ENCODE results near the gene FOXO6. TPM values are rescaled to one million over a fixed set of nuclear protein-coding genes. Genes with fewer than 3 reads are reported as not detected.

FOXO6 gene
- polyA plus RNA-seq, 1 donor (not counting 4 experiments of a cell fraction or from before 2014, with no cell fraction given): not detected

- no peak overlapping the region for H3K4me2 ChIP-seq (ENCODE audit: control insufficient read depth, extremely low read depth, insufficient read depth, low read depth, low read length)
- H3K79me2 ChIP-seq (ENCODE audit: control insufficient read depth, insufficient read depth, low read length): no peaks in the 10 kb centered on the region
- H3K4me3 ChIP-seq (ENCODE audit: control insufficient read depth in 2 of 3, extremely low read depth in 1 of 3, insufficient read depth in 2 of 3, low read depth in 1 of 3, low read length in 3 of 3): no peak overlapping the region
- no peak overlapping the region for H3K9ac ChIP-seq (ENCODE audit: control insufficient read depth, extremely low read depth, insufficient read depth, low read length)
- no peaks in the 10 kb centered on the region for H4K20me1 ChIP-seq (ENCODE audit: control insufficient read depth, extremely low read depth, insufficient read depth, low read length)
- DNase-seq (ENCODE audit: low read depth, low spot score): no peak
- H3K36me3 ChIP-seq (ENCODE audit: control insufficient read depth in 2 of 2, extremely low read depth in 1 of 2, insufficient read depth in 2 of 2, low read length in 2 of 2): no peaks in the 10 kb centered on the region
- TF ChIP-seq CTCF (optimal IDR thresholded peaks at IDR 0.05 in 1 of 3, IDR thresholded peaks at IDR 0.05 in 1 of 3, conservative IDR thresholded peaks at IDR 0.05 in 1 of 3; ENCODE audit: extremely low read depth in 1 of 3, insufficient read depth in 2 of 3, low read length in 3 of 3) (no peak), EZH2 (IDR thresholded peaks at IDR 0.05; ENCODE audit: low read length) (no peak)
- H3K4me1 ChIP-seq (ENCODE audit: control insufficient read depth, extremely low read depth, insufficient read depth, low read length): no peaks in the 10 kb centered on the region
- dilution Hi-C loops (cut with MboI; ENCODE audit: extremely low pct_ligation_motif_present, low sequenced_read_pairs): no loop called here
- no peak overlapping the region for H3K27ac ChIP-seq (ENCODE audit: control insufficient read depth, insufficient read depth, low read length)
- H3K9me1 ChIP-seq (ENCODE audit: control insufficient read depth, extremely low read depth, insufficient read depth, low read length): no peaks in the 10 kb centered on the region
- peaks cover 5% of the 10 kb centered on the region for H3K9me3 ChIP-seq (ENCODE audit: control insufficient read depth, low read depth, low read length)
- FAIRE-seq: no peak
- no peak overlapping the region for H2AFZ ChIP-seq (ENCODE audit: control insufficient read depth, low read length)
- H3K27me3 ChIP-seq (ENCODE audit: control insufficient read depth, extremely low read depth, insufficient read depth, low read length): peaks cover 56% of the 10 kb centered on the region
These were observed 38.0 kb downstream of the FOXO6 start for GRCh38 chr1:41399145-41399795.

- Histone ChIP-seq H3K4me1 (ENCODE audit: control insufficient read depth, extremely low read depth, insufficient read depth, low read length) (no peaks in the 10 kb centered on the region), H3K79me2 (ENCODE audit: control insufficient read depth, insufficient read depth, low read length) (no peaks in the 10 kb centered on the region), H3K27me3 (ENCODE audit: control insufficient read depth, extremely low read depth, insufficient read depth, low read length) (peaks cover 55% of the 10 kb centered on the region), H3K4me3 (ENCODE audit: control insufficient read depth in 2 of 3, extremely low read depth in 1 of 3, insufficient read depth in 2 of 3, low read depth in 1 of 3, low read length in 3 of 3) (no peak overlapping the region), H3K4me2 (ENCODE audit: control insufficient read depth, extremely low read depth, insufficient read depth, low read depth, low read length) (no peak overlapping the region), H3K36me3 (ENCODE audit: control insufficient read depth in 2 of 2, extremely low read depth in 1 of 2, insufficient read depth in 2 of 2, low read length in 2 of 2) (no peaks in the 10 kb centered on the region), H4K20me1 (ENCODE audit: control insufficient read depth, extremely low read depth, insufficient read depth, low read length) (no peaks in the 10 kb centered on the region), H2AFZ (ENCODE audit: control insufficient read depth, low read length) (no peak overlapping the region), H3K9me1 (ENCODE audit: control insufficient read depth, extremely low read depth, insufficient read depth, low read length) (no peaks in the 10 kb centered on the region), H3K9me3 (ENCODE audit: control insufficient read depth, low read depth, low read length) (peaks cover 5% of the 10 kb centered on the region), H3K27ac (ENCODE audit: control insufficient read depth, insufficient read depth, low read length) (no peak overlapping the region), H3K9ac (ENCODE audit: control insufficient read depth, extremely low read depth, insufficient read depth, low read length) (no peak overlapping the region)
- FAIRE-seq: no peak
- no peak for DNase-seq (ENCODE audit: low read depth, low spot score)
- TF ChIP-seq CTCF (optimal IDR thresholded peaks at IDR 0.05 in 1 of 3, IDR thresholded peaks at IDR 0.05 in 1 of 3, conservative IDR thresholded peaks at IDR 0.05 in 1 of 3; ENCODE audit: extremely low read depth in 1 of 3, insufficient read depth in 2 of 3, low read length in 3 of 3): no peak
- TF ChIP-seq EZH2 (IDR thresholded peaks at IDR 0.05; ENCODE audit: low read length): no peak
- dilution Hi-C loops (cut with MboI; ENCODE audit: extremely low pct_ligation_motif_present, low sequenced_read_pairs): no loop called here
These were observed 39.0 kb downstream of the FOXO6 start for GRCh38 chr1:41400225-41400624.
